IPS DF 4.7 (cell line): ENCODE results near the gene CCDC92.

ENCODE experiments used
- DNase-seq: peaks from one replicate; pipeline ENCODE4 v3.0.0-alpha.2; 2013; ENCODE audit warnings: low spot score; ENCODE audit errors: extremely low read depth

The CCDC92 gene

GRCh38 chr12:123891516-123892179, 81.0 kb downstream of the CCDC92 start:
- DNase-seq = no peak

GRCh38 chr12:123891011-123891410, 81.6 kb downstream of the CCDC92 start:
- no peak for DNase-seq

- no peak for DNase-seq
Measured at GRCh38 chr12:123890536-123890902, 82.1 kb downstream of the CCDC92 start.

- DNase-seq = no peak
Measured at GRCh38 chr12:123889848-123890535, 82.6 kb downstream of the CCDC92 start.

GRCh38 chr12:123888989-123889388, 83.6 kb downstream of the CCDC92 start:
- no peak for DNase-seq

- DNase-seq = no peak
Measured at GRCh38 chr12:123886931-123887582, 85.6 kb downstream of the CCDC92 start.

GRCh38 chr12:123886258-123886657, 86.4 kb downstream of the CCDC92 start:
- DNase-seq = no peak
